HUES48 (cell line): Measurements from ENCODE around the gene MSI1.

ENCODE experiments used
- H3K27ac ChIP-seq: one replicate; pipeline ENCODE4 v1.7.0; 2013; ENCODE audit warnings: low read depth, low read length, inconsistent platforms
- H3K27me3 ChIP-seq: 2 replicates; pipeline ENCODE4 v1.6.1; 2013; ENCODE audit warnings: mild to moderate bottlenecking, low read length; ENCODE audit not compliant: control insufficient read depth, insufficient read depth
- H3K36me3 ChIP-seq: 2 replicates; pipeline ENCODE4 v1.6.1; 2013; ENCODE audit warnings: low read length; ENCODE audit not compliant: control insufficient read depth, insufficient read depth
- H3K4me1 ChIP-seq: 2 replicates; pipeline ENCODE4 v1.6.1; 2013; ENCODE audit warnings: mild to moderate bottlenecking, low read length; ENCODE audit not compliant: control insufficient read depth, insufficient read depth
- H3K4me3 ChIP-seq: 2 replicates; pipeline ENCODE4 v1.5.1; 2013; ENCODE audit warnings: mild to moderate bottlenecking, low read depth, low read length
- H3K9ac ChIP-seq: 2 replicates; pipeline ENCODE4 v1.6.1; 2013; ENCODE audit warnings: mild to moderate bottlenecking, low read depth, low read length, moderate library complexity
- H3K9me3 ChIP-seq: 2 replicates; pipeline ENCODE4 v1.6.1; 2013; ENCODE audit warnings: low read length; ENCODE audit not compliant: control insufficient read depth, insufficient read depth

The MSI1 gene

DNA sequence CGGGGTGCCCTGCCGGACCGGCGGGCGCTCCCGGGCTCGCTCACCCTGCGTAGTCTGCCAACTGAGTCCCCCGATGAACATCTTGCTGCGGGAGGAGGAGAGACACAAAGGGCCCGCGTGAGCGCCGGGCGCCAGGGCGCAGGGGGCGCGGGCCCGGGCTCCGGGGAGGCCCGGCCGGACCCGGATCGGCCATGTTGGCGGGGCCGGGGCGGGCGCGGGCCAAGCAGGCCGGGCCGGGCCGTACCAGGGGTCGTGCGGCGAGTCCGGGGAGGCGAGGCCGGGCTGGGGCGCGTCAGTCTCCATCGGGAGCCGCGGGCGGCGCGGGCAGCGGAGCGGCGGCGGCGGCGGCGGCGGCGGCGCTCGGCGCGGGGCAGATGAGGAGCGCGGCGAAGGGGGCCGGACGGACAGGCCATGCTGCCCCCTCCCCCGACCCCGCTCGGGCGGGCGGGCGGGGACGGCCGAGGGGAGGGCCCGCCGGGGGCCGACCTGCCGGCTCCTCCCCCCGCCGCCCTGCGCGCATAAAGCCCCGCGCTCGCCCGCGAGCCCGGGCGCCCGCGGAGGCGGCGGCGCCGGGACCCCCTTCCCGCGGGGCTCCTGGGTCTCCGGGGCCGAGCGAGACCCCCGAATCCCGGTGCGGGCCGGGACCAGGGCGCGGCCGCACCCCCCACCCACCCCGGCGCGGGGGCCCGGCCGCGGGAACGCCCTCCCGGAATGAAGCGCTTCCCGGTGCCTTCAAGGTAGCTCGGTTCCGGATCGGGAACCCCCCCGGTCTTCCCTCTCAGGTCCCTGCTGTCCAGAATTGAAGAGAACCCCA lies at the start of gene MSI1:
Gene MSI1 (minus strand): TSS at position 376 of the 814 bp plus-strand sequence. CDS start 73 bp downstream, at position 303.
- Histone ChIP-seq H3K4me3 (peak within 1 kb of the TSS; percentile 66), H3K27ac (peak within 1 kb of the TSS; percentile 67), H3K4me1 (peaks cover 41% of the 10 kb centered on the region)

DNA sequence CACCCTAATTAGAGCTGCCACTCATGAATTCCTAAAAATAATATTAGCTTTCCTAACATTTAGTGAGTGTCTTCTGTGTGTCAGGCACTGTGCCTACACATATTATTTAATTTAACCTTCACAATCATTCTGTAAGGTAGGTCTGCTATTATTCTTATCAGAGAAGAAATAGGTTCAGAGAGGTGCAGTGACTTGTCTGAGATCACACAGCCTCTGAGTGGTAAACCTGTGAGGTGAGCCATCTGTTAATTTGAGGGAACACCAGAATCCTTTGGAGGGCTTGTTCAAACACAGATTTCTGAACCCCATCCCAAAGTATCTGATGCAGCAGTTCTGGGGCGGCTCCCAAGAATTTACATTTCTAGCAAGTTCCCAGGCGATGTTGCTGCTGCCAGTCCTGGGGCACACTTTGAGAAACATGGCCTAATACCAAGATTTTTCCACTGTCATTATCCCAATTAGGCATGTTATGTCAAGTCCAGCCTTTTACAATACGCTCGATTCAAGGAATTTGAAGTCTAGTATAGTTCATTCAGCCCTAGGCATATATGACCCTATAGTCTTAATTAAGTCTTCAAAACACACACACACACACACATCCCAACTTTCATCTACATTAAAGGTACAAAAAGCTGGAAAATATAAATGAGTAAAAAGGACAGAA lies 49.1 kb upstream of the MSI1 start:
- Histone ChIP-seq H3K4me1 (peaks cover 12% of the 10 kb centered on the region), H3K27me3 (no peaks in the 10 kb centered on the region), H3K36me3 (no peaks in the 10 kb centered on the region), H3K9me3 (no peaks in the 10 kb centered on the region), H3K27ac (no peak overlapping the region), H3K4me3 (no peak overlapping the region), H3K9ac (no peak overlapping the region)

More for the DNA sequence above, at the start of gene MSI1:
- Histone ChIP-seq H3K27me3 (peaks cover 35% of the 10 kb centered on the region), H3K9me3 (no peaks in the 10 kb centered on the region), H3K36me3 (peaks cover 27% of the 10 kb centered on the region), H3K9ac (peak within 1 kb of the TSS; percentile 41; the same call in 1 of the 2 replicates)

DNA sequence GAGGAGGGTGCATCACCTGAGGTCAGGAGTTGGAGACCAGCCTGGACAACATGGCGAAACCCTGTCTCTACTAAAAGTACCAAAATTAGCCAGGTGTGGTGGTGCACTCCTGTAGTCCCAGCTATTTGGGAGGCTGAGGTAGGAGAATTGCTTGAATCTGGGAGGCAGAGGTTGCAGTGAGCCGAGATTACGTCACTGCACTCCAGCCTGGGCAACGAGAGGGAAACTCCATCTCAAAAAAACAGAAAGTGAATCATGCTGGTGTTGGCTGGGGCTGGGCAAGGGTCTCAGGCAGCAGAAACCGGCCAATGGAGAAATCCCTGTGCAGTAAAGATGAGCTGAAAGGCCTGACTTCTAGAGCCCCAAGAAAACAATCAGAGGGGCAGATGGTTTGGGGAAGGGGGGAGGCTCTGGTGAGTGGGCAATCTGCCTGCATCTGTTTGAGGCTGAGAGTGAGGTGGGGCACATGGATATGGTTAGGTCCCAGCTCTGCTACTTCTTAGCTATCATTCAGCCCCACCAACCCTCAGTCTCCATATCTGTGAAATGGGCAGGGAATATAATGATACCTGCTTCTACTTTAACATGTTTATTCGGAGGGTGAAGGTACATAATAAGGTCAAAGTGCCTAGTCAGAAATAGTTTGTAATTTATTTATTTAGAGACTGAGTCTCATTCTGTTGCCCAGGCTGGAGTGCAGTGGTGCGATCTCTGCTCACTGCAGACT lies 47.7 kb upstream of the MSI1 start:
- H3K27me3 ChIP-seq, result no peaks in the 10 kb centered on the region
- H3K9me3 ChIP-seq, result no peaks in the 10 kb centered on the region
- H3K36me3 ChIP-seq, result no peaks in the 10 kb centered on the region
- peaks cover 15% of the 10 kb centered on the region for H3K4me1 ChIP-seq
- H3K9ac ChIP-seq, result no peak overlapping the region
- no peak overlapping the region for H3K27ac ChIP-seq
- H3K4me3 ChIP-seq, result no peak overlapping the region

DNA sequence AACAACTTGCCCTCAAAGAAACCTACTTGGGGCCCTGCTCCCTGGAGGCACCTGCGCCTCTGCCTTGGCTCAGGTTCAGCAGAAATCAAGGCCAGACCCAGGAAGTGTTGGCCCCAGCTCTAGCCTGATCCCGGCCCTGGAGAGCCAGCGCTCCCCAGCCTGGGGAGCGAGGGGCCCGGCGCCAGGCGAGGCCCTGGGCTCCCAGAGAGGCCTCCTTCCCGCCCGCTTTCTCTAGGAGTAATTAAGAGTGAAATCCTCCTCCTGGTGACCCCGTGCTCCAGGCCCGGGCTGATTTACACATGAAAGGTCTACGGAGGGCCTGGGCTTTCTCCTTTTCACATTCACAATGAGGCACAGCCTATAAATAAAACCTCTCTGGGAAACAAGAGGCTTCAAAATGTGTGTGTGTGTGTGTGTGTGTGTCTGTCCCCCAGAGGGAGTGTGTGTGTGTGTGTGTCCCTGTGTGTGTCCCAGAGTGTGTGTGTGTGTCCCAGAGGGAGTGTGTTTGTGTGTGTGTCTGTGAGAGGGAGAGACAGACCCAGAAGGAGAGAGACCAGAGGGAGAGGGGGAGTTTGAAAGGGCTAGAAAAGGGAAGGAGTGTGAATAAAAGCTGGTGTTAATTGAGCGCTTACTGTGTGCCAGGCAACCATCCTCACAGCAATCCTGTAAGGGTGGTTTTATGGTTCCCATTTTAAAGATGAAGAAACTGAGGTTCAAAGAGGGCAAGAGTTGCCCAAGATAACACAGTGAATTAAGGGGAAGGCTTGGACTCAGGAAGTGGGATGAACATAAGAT lies 45.1 kb upstream of the MSI1 start:
- H3K27ac ChIP-seq, result peak overlapping the region; percentile 98
- no peaks in the 10 kb centered on the region for H3K36me3 ChIP-seq
- peak overlapping the region; percentile 29 for H3K9ac ChIP-seq
- H3K4me1 ChIP-seq, result peaks cover 15% of the 10 kb centered on the region
- no peaks in the 10 kb centered on the region for H3K9me3 ChIP-seq
- peak overlapping the region; percentile 18; the same call in 1 of the 2 replicates for H3K4me3 ChIP-seq
- no peaks in the 10 kb centered on the region for H3K27me3 ChIP-seq

DNA sequence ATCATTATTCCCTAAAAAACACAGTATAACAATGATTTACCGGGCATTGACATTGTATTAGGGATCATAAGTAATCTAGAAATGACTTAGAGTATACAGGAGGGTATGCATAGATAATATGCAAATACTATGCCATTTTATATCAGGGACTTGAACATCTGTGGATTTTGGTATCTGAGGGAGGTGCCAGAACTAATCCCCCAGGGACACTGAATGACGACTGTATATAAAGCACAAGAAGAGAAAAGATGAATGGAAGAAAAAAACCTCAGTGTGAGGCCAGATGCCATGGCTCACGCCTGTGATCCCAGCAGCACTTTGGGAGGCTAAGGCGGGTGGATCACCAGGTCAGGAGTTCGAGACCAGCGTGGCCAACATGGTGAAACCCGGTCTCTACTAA lies 43.5 kb upstream of the MSI1 start:
- H3K4me3 ChIP-seq, result no peak overlapping the region
- no peaks in the 10 kb centered on the region for H3K27me3 ChIP-seq
- H3K27ac ChIP-seq, result no peak overlapping the region
- peaks cover 15% of the 10 kb centered on the region for H3K4me1 ChIP-seq
- no peaks in the 10 kb centered on the region for H3K36me3 ChIP-seq
- H3K9ac ChIP-seq, result no peak overlapping the region
- no peaks in the 10 kb centered on the region for H3K9me3 ChIP-seq

DNA sequence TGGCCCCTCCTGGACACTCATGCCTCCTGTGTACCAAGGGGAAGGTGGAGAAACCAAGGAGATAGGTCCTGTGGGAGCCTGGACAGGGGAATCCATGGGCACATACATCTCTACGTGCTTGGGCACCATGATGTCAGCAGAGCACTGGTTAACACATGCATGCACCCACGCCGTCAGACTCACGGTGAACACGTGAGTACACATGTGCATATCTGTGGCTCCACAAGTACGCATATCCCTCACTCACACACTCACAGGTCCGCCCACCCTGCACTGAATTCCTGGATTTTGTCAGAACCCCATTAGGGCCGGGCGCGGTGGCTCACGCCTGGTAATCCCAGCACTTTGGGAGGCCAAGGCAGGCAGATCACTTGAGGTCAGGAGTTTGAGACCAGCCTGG lies 39.8 kb upstream of the MSI1 start:
- Histone ChIP-seq H3K4me1 (peaks cover 9% of the 10 kb centered on the region), H3K9ac (no peak overlapping the region), H3K4me3 (no peak overlapping the region), H3K36me3 (no peaks in the 10 kb centered on the region), H3K9me3 (no peaks in the 10 kb centered on the region), H3K27me3 (no peaks in the 10 kb centered on the region), H3K27ac (no peak overlapping the region)

DNA sequence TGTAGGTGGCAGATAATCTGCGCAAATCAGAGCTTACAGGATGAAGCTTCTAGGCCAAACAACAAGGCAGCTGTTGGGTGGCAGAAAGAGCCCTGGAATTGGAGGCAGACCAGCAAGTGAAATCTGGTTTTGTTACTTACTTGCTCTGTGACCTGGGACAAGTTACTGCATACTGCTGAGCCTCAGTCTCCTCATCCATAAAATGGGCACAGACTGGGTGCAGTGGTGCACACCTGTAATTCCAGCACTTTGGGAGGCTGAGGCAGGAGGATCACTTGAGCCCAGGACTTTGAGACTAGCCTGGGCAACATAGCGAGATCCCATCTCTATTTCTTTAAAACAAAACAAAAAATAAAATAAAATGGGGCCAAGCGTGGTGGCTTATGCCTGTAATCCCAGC lies 37.6 kb upstream of the MSI1 start:
- Histone ChIP-seq H3K4me1 (peaks cover 9% of the 10 kb centered on the region), H3K27ac (no peak overlapping the region), H3K4me3 (no peak overlapping the region), H3K9me3 (no peaks in the 10 kb centered on the region), H3K36me3 (no peaks in the 10 kb centered on the region), H3K27me3 (no peaks in the 10 kb centered on the region), H3K9ac (no peak overlapping the region)

DNA sequence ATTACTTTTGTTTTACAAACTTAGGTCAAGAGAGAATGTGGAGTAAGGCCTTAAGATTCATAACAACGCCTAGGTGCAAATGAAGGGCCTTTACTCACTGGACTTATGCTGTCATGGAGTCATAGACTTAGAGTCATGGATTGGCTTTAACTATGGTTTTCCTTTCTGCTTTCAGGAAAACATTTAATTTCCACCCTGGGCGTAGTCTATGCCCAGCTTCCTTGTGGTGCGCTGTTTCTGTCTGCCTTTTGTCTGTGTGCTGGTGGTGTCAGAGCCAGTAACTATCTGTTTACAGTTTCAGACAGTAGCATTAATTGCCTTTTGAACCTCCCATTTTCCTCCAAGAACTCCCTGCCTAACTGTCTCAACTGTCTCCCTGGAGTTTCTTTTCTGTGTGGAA lies 37.1 kb upstream of the MSI1 start:
- Histone ChIP-seq H3K36me3 (no peaks in the 10 kb centered on the region), H3K4me3 (no peak overlapping the region), H3K9ac (no peak overlapping the region), H3K4me1 (peaks cover 9% of the 10 kb centered on the region), H3K9me3 (no peaks in the 10 kb centered on the region), H3K27ac (no peak overlapping the region), H3K27me3 (no peaks in the 10 kb centered on the region)

DNA sequence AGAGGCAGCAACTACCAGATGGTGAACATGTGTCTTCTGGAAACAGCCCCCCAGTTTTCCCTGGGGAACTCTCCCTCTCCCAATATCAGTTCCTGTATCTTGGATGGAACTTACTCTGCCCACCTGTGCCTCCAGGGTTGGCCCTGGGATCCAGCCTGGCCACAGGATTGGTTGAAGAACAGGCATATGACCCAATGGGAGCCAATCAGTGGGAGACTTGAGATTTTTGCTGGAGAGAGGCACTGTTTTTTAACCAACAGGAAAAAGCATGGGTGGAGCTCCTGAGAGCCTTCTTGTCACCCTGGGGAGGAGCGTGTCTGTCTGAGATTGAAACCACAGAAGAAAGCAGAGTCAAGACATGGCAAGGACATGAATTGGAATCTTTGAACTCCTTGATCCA lies 35.3 kb upstream of the MSI1 start:
- Histone ChIP-seq H3K9ac (no peak overlapping the region), H3K9me3 (no peaks in the 10 kb centered on the region), H3K27ac (no peak overlapping the region), H3K27me3 (no peaks in the 10 kb centered on the region), H3K4me1 (peaks cover 9% of the 10 kb centered on the region), H3K36me3 (no peaks in the 10 kb centered on the region), H3K4me3 (no peak overlapping the region)

DNA sequence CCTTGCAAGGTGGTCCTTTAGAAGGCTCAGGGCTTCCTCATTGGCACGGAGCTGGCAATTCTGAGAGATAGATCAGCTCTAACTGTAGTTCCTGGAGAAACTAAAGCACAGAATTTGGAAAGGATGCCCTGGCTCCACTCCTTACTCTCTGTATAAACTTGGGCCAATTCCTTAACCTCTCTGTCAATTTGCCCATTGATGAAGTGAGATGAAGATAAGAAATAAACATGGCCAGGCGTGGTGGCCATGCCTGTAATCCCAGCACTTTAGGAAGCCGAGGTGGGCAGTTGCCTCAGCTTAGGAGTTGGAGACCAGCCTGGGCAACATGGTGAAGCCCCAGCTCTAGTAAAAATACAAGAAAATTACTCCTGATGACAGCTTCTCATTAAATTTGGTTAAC lies 34.9 kb upstream of the MSI1 start:
- Histone ChIP-seq H3K36me3 (no peaks in the 10 kb centered on the region), H3K9me3 (no peaks in the 10 kb centered on the region), H3K4me3 (no peak overlapping the region), H3K27me3 (no peaks in the 10 kb centered on the region), H3K27ac (no peak overlapping the region), H3K9ac (no peak overlapping the region), H3K4me1 (peaks cover 9% of the 10 kb centered on the region)
